ENCODE results near the gene GOLGA2.

DNA sequence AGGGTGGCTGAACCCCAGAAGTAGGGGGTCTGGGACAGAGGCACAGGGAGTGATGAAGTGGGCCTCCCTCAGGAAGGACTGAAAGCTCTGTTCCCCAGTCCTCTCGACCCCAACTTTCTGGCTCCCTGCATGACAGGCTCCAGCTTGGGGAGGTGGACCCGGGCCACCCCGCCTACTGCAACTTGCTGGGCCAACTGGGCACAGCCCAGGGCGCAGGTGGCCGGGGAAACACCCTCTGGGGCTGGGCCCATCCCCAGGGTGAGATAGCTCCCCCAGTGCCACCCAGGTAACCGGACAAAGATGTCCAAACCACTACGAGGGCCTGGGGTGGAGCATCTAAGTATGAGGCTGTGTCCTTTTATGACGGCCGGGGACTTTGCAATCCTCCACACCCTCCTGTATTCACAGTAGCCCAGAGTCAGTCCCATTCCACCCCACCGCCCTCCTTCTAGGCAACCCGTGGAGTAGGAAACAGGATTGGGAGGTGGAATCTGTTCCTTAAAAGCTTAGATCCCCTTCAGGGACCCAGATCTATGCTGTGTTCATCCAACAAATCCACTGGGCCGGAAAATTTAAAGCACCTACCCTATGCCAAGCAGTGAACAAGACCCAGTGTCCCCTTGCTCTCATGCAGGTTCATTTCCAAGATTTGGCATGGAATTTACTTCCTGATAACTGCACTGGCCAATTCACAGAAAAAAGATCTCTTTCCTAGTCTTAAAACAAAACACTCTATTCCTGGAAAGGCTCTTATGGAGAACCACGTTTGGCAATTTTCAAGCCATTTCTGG is 52.7 kb downstream of the GOLGA2 start:
- TF ChIP-seq, protein P1, sequence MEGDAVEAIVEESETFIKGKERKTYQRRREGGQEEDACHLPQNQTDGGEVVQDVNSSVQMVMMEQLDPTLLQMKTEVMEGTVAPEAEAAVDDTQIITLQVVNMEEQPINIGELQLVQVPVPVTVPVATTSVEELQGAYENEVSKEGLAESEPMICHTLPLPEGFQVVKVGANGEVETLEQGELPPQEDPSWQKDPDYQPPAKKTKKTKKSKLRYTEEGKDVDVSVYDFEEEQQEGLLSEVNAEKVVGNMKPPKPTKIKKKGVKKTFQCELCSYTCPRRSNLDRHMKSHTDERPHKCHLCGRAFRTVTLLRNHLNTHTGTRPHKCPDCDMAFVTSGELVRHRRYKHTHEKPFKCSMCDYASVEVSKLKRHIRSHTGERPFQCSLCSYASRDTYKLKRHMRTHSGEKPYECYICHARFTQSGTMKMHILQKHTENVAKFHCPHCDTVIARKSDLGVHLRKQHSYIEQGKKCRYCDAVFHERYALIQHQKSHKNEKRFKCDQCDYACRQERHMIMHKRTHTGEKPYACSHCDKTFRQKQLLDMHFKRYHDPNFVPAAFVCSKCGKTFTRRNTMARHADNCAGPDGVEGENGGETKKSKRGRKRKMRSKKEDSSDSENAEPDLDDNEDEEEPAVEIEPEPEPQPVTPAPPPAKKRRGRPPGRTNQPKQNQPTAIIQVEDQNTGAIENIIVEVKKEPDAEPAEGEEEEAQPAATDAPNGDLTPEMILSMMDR (IDR thresholded peaks at IDR 0.05), result no peak
- no peak for TF ChIP-seq POLR2A (IDR thresholded peaks at IDR 0.05)
- no peak for TF ChIP-seq POLR2AphosphoS5 (IDR thresholded peaks at IDR 0.05)
- TF ChIP-seq EP300 (IDR thresholded peaks at IDR 0.05), result no peak

All from gastroesophageal sphincter (tissue), 3 donors.